SU-DHL-6 (cell line): ENCODE results near the gene ATP4B.

Experiments used
- H2AFZ ChIP-seq: fragments of 200-600 bp; sonication (generic); 2 replicates; pipeline ENCODE4 v1.6.1; 2014; ENCODE audit warnings: low read depth, mild to moderate bottlenecking, moderate library complexity, mixed read lengths, antibody characterized with exemption, low read length; ENCODE audit not compliant: severe bottlenecking
- H3F3A ChIP-seq: fragments of 200-600 bp; shearing (Covaris generic); 2 replicates; pipeline ENCODE4 v1.6.0; 2016; ENCODE audit warnings: antibody characterized with exemption, mild to moderate bottlenecking; ENCODE audit not compliant: insufficient read depth
- H3K27ac ChIP-seq: fragments of 200-600 bp; sonication (generic); 2 replicates; pipeline ENCODE4 v1.5.1; 2016; ENCODE audit warnings: low read depth, mild to moderate bottlenecking, low read length, moderate library complexity, mixed read lengths
- H3K27me3 ChIP-seq: fragments of 200-600 bp; sonication (generic), shearing (Covaris generic); 2 replicates; pipeline ENCODE4 v1.6.0; 2014; ENCODE audit warnings: mild to moderate bottlenecking, low read length
- H3K36me3 ChIP-seq: fragments of 200-600 bp; sonication (generic); 2 replicates; pipeline ENCODE4 v1.6.1; 2014; ENCODE audit warnings: mild to moderate bottlenecking, low read length, mixed read lengths
- H3K4me2 ChIP-seq: fragments of 300-600, 200-600 bp; shearing (Covaris generic), sonication (generic); 2 replicates; pipeline ENCODE4 v1.6.0; 2014; ENCODE audit warnings: low read length, low read depth, mild to moderate bottlenecking; ENCODE audit not compliant: poor library complexity, severe bottlenecking
- H3K4me3 ChIP-seq: fragments of 200-600 bp; sonication (generic); 2 replicates; pipeline ENCODE4 v1.5.1; 2014; ENCODE audit warnings: antibody characterized with exemption, low read length, mild to moderate bottlenecking, mixed read lengths; ENCODE audit not compliant: insufficient read depth, poor library complexity, severe bottlenecking
- H3K79me2 ChIP-seq: fragments of 200-600 bp; sonication (generic); 2 replicates; pipeline ENCODE4 v1.6.1; 2014; ENCODE audit warnings: mild to moderate bottlenecking, low read length, moderate library complexity; ENCODE audit not compliant: insufficient read depth
- H3K9ac ChIP-seq: fragments of 200-600 bp; sonication (generic); 2 replicates; pipeline ENCODE4 v1.7.0; 2014; ENCODE audit warnings: mild to moderate bottlenecking, low read length
- H3K9me2 ChIP-seq: fragments of 200-600 bp; sonication (generic); replicated peaks from 2 replicates; pipeline ENCODE4 v1.6.1; 2014; ENCODE audit warnings: low read length; ENCODE audit not compliant: insufficient read depth
- H3K9me3 ChIP-seq: fragments of 200-600 bp; sonication (generic); 2 replicates; pipeline ENCODE4 v1.6.1; 2014; ENCODE audit warnings: low read length, mixed read lengths; ENCODE audit not compliant: insufficient read depth
- H4K20me1 ChIP-seq: fragments of 200-600 bp; sonication (generic); 2 replicates; pipeline ENCODE4 v1.6.1; 2014; ENCODE audit warnings: low read depth, mild to moderate bottlenecking, antibody characterized with exemption, low read length, moderate library complexity, mixed read lengths
- CTCF ChIP-seq: fragments of 200-600 bp; sonication (generic); IDR thresholded peaks from one replicate; pipeline ENCODE4 v1.5.1; 2017; ENCODE audit warnings: antibody characterized with exemption, mild to moderate bottlenecking, low read length, moderate library complexity; ENCODE audit not compliant: insufficient read depth, poor library complexity, severe bottlenecking
- EZH2phosphoT487 ChIP-seq: fragments of 200-600 bp; sonication (generic), shearing (Covaris generic); conservative IDR thresholded peaks from 2 replicates; pipeline ENCODE4 v1.6.1; 2018; ENCODE audit warnings: mild to moderate bottlenecking, antibody characterized with exemption, low read length, moderate library complexity, mixed read lengths

The ATP4B gene

GRCh38 chr13:113630296-113630695 is 27.7 kb downstream of the ATP4B start:
- H3K79me2 ChIP-seq: peaks cover 60% of the 10 kb centered on the region
- peaks cover 6% of the 10 kb centered on the region; the same call in 1 of the 2 replicates for H3K36me3 ChIP-seq
- peaks cover 8% of the 10 kb centered on the region for H4K20me1 ChIP-seq

DNA sequence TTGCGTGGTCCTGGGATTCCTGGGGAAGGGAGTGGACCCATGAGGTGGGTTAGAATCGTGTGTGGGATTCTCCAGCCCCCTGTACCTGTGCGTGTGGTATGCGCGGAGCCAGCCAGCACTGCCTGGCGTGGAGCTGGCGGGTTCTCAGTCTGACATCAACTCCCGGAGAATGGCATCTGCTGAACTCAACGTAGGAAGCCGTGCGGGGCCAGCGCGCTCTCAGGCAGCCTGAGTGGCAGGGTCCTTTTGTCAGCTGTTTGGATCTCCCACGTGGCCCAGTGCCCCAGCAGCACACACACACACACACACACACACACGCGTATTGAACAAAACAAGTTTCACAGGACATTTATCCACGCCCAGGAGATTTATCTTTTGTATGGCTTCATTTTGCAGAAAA is 28.1 kb downstream of the ATP4B start:
- Histone ChIP-seq H3K27ac (no peak overlapping the region), H3K79me2 (peaks cover 63% of the 10 kb centered on the region), H3K4me2 (no peak overlapping the region), H2AFZ (no peak overlapping the region), H3K9me2 (no peaks in the 10 kb centered on the region), H3K9me3 (no peaks in the 10 kb centered on the region), H3K27me3 (no peaks in the 10 kb centered on the region), H4K20me1 (peaks cover 8% of the 10 kb centered on the region), H3K4me3 (no peak overlapping the region), H3K9ac (no peak overlapping the region), H3K36me3 (peaks cover 6% of the 10 kb centered on the region; the same call in 1 of the 2 replicates), H3F3A (no peaks in the 10 kb centered on the region)
- no peak for TF ChIP-seq CTCF

More at GRCh38 chr13:113630296-113630695, 27.7 kb downstream of the ATP4B start:
- H3K27ac ChIP-seq: no peak overlapping the region
- H3F3A ChIP-seq: no peaks in the 10 kb centered on the region
- no peaks in the 10 kb centered on the region for H3K9me2 ChIP-seq
- no peaks in the 10 kb centered on the region for H3K27me3 ChIP-seq
- no peak overlapping the region for H3K9ac ChIP-seq
- TF ChIP-seq CTCF: no peak
- TF ChIP-seq EZH2phosphoT487: no peak
- no peak overlapping the region for H3K4me3 ChIP-seq
- H3K4me2 ChIP-seq: no peak overlapping the region
- H2AFZ ChIP-seq: no peak overlapping the region
- H3K9me3 ChIP-seq: no peaks in the 10 kb centered on the region

GRCh38 chr13:113628291-113629270 is 29.4 kb downstream of the ATP4B start:
- Histone ChIP-seq H3K9me2 (no peaks in the 10 kb centered on the region), H3K9me3 (no peaks in the 10 kb centered on the region), H3K79me2 (peaks cover 74% of the 10 kb centered on the region), H3K36me3 (0 out of 2 replicates have a peak, but pooled peaks cover 8% of the 10 kb centered on the region), H3F3A (no peaks in the 10 kb centered on the region), H3K4me3 (no peak overlapping the region), H3K4me2 (no peak overlapping the region), H4K20me1 (peaks cover 8% of the 10 kb centered on the region), H3K27ac (no peak overlapping the region), H3K27me3 (no peaks in the 10 kb centered on the region), H2AFZ (no peak overlapping the region), H3K9ac (no peak overlapping the region)
- TF ChIP-seq CTCF (no peak), EZH2phosphoT487 (no peak)
